Measurements from ENCODE around the gene TUBG1. TPM values are rescaled to one million over a fixed set of nuclear protein-coding genes. Genes with fewer than 3 reads are reported as not detected.

The TUBG1 gene
- total RNA-seq (2014; rRNA removed; shearing (Covaris generic)), result 112 and 124 TPM in 2 replicates

DNA sequence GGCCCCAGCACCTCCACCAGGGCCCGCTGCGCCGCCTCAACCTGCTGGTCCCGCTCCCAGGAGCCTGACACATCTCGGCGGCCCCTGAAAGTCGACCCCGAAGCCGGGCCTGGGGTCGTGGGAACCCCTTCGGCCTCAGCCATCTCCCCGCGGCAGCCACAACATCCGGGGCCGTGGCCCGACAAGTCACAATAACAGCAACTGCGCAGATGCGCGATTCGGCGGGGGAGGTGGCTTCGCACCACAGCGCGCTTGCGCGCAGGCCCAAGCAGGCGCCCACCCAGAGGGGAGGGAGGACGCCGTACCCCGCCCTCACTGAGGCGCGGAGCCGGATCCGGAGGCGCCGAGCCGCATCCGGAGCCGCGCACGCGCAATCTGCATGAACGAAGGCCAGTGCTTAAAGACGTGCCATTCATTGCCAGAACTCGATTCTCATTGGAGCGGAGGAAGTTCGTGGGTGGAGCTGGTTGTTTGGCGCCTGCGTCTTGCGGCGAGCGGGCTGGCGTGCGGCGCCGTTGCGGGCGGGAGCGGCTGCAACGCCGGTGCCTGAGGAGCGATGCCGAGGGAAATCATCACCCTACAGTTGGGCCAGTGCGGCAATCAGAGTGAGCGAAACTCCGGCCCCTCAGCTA is at the start of gene TUBG1, which contains the start of gene RETREG3:
TSS of gene TUBG1 (plus strand) at position 502 of the 632 bp plus-strand sequence. CDS start at position 557, 55 bp downstream.
TSS of gene RETREG3 (minus strand) at position 193 of the 632 bp plus-strand sequence. CDS start at position 143, 50 bp downstream.

DNA sequence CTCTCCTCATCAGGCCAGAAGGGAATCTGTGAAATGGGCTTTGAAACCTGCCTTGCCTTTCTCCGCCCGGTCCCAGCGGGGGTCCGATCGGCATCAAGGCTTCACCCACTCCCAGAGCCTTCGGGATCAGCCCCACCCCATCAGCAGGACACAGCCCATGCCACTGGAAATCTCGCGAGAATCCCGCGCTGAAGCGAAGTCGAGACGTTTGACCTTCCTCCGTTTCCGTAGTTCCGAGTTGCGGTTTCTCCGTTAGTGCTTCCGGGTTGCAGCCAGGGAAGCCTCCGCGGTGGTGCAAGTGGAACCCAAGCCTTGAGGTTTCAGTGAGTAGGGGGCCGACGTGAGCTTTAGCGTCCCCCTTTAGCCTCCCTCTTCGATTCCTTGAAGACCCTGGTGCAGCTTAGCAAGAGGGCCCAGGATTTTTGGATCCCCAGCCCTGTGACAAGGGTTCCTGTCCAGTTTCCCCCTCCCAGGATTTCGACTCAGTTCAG is 47.5 kb upstream of the TUBG1 start, which contains the start of gene COASY:
TSS of gene COASY (plus strand) at position 252 of the 491 bp plus-strand sequence. CDS start 475 bp downstream, outside the sequence.

DNA sequence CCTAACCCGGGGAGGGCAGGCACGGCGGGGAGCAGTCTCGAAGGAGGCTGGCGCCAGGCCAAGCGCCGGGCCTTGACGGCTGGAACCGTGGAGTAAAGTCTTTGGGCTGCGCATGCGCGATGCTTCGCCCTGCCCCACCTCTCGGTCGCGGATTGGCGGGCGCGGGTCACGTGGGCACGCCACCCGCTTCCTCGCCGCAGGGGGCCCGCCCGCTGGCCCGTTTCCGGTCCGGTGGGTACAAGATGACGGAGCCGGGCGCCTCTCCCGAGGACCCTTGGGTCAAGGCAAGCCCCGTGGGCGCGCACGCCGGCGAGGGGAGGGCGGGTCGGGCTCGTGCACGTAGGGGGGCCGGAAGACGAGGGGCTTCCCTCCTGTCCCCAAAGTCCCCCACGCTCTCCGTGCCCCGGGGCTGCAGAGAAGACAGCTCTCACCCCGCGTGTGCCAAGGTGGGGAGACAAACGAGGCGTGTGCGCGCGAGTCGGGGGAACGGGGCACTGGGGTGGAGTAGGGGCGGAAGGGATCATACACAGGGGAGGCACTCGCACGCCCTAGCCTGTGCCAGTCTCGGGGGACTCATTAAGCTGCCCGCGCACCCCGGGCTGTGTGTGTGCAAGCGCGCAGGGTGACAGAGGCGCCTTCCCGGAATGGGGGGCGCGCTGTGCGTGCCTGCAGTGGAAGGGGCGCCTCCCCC is 42.5 kb upstream of the TUBG1 start, which contains the start of gene MLX:
TSS of gene MLX (plus strand) at position 218 of the 691 bp plus-strand sequence. CDS start at position 243, 25 bp downstream.

DNA sequence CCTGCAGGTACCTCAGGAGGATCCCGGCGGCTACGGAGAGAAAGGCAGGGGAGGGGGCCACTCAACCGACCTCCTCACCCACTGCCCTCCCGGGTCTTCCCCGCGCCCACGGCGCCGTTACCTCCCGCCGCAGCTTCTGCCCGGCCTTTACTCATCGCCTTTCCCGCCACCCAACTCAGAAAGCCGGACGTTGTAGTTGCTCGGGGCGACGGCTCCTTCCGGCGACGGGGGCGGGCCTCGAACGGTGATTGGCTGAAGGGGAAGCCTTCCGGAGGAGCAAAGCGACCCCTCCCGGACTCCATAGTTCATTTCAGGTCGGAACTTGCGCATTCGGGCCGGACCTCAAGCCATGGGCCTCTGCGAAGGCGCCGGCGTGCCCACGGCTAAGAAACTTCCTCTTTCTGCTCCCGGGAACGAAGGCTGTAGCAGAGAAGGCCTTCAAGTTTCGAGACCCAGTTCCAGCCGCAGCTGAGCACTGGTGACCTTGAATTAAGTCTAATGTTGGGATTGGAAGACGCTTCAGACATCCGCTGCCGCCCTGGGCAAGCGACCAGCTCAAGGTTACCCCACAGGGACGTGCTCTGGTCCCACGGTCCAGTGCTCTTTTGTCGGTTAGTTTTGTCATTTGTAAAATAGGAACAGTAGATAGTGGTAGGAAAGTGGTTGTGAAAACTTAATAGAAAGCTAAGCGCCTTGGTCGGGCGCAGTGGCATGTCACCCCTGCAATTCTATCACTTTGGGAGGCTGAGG is 31.8 kb upstream of the TUBG1 start, which contains the start of gene PSMC3IP:
TSS of gene PSMC3IP (minus strand) at position 198 of the 750 bp plus-strand sequence. CDS start at position 155, 43 bp downstream.

DNA sequence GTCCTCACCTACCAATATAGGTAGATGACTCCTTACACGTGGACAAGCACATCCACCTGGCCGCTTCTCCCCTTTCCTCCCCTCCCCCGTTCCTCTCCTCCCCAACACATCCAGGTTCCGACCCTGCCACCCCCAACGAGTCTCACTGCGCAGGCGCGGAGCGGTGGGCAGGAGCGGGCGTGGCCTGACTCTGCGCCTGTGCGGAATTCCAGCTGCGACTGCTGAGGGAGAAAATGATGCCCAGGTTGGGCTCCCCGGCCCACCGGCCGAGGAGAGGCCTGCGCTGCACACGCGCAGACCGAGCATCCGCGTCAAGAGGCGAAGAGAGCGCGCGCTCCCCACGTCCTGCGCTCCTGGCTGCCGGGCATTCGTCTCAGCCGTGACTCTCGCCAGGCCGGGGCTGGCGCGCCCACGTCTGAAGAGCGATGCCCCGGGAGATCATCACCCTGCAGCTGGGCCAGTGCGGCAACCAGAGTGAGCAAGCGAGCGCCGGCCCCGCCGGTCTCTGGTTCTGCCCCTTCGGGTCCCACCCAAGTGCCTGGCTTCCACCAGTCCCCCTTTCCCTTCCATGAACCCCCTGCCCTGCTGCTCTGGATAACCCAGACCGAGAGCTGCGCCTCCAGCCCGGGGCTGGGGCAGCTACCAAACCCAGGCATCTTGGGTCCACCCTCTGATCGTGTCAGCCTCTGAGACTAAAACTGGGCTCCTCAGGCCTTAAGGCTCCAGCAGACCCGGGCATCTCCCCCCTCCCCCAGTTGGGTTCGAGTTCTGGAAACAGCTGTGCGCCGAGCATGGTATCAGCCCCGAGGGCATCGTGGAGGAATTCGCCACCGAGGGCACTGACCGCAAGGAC is 49.8 kb downstream of the TUBG1 start, which contains the start of gene TUBG2:
TSS of gene TUBG2 (plus strand) at position 206 of the 853 bp plus-strand sequence. CDS start at position 426, 220 bp downstream.

Other genes with a start within 250 kb of the TUBG1 start
- gene STAT3, start 221.2 kb upstream of the TUBG1 start, total RNA-seq (2014; rRNA removed; shearing (Covaris generic)), result 43.0 and 47.5 TPM in 2 replicates
- gene CAVIN1, start 186.4 kb upstream of the TUBG1 start, total RNA-seq (2014; rRNA removed; shearing (Covaris generic)), result 257 and 264 TPM in 2 replicates
- 22.3 and 26.5 TPM in 2 replicates for gene ATP6V0A1, start 150.8 kb upstream of the TUBG1 start, total RNA-seq (2014; rRNA removed; shearing (Covaris generic))
- 31.4 and 37.1 TPM in 2 replicates for gene NAGLU, start 73.4 kb upstream of the TUBG1 start, total RNA-seq (2014; rRNA removed; shearing (Covaris generic))
- gene HSD17B1, start 56.8 kb upstream of the TUBG1 start, total RNA-seq (2014; rRNA removed; shearing (Covaris generic)), result 3.8 and 5.0 TPM in 2 replicates
- 57.8 and 67.7 TPM in 2 replicates for gene COASY, start 47.5 kb upstream of the TUBG1 start, total RNA-seq (2014; rRNA removed; shearing (Covaris generic))
- 45.8 and 51.8 TPM in 2 replicates for gene MLX, start 42.6 kb upstream of the TUBG1 start, total RNA-seq (2014; rRNA removed; shearing (Covaris generic))
- gene PSMC3IP, start 32.0 kb upstream of the TUBG1 start, total RNA-seq (2014; rRNA removed; shearing (Covaris generic)), result 46.8 and 48.6 TPM in 2 replicates
- gene RETREG3, start 309 bp upstream of the TUBG1 start, total RNA-seq (2014; rRNA removed; shearing (Covaris generic)), result 23.0 and 23.5 TPM in 2 replicates
- gene TUBG2, start 49.6 kb downstream of the TUBG1 start, total RNA-seq (2014; rRNA removed; shearing (Covaris generic)), result 14.8 and 15.7 TPM in 2 replicates
- gene PLEKHH3, start 67.3 kb downstream of the TUBG1 start, total RNA-seq (2014; rRNA removed; shearing (Covaris generic)), result 20.7 and 31.9 TPM in 2 replicates
- 0.72 and 1.4 TPM in 2 replicates for gene CCR10, start 72.2 kb downstream of the TUBG1 start, total RNA-seq (2014; rRNA removed; shearing (Covaris generic))
- 15.5 and 15.7 TPM in 2 replicates for gene CNTNAP1, start 72.8 kb downstream of the TUBG1 start, total RNA-seq (2014; rRNA removed; shearing (Covaris generic))
- gene EZH1, start 135.4 kb downstream of the TUBG1 start, total RNA-seq (2014; rRNA removed; shearing (Covaris generic)), result 22.5 and 31.1 TPM in 2 replicates
- gene RAMP2, start 151.5 kb downstream of the TUBG1 start, total RNA-seq (2014; rRNA removed; shearing (Covaris generic)), result not detected in 2 replicates
- gene VPS25, start 163.8 kb downstream of the TUBG1 start, total RNA-seq (2014; rRNA removed; shearing (Covaris generic)), result 121 and 134 TPM in 2 replicates
- gene WNK4, start 170.9 kb downstream of the TUBG1 start, total RNA-seq (2014; rRNA removed; shearing (Covaris generic)), result 16.1 and 27.3 TPM in 2 replicates
- 67.6 and 71.2 TPM in 2 replicates for gene COA3, start 189.0 kb downstream of the TUBG1 start, total RNA-seq (2014; rRNA removed; shearing (Covaris generic))
- gene CNTD1, start 189.2 kb downstream of the TUBG1 start, total RNA-seq (2014; rRNA removed; shearing (Covaris generic)), result 0.34 TPM in 1 of 2 replicates, not detected in the other
- gene BECN1, start 214.6 kb downstream of the TUBG1 start, total RNA-seq (2014; rRNA removed; shearing (Covaris generic)), result 151 and 165 TPM in 2 replicates
- 139 and 155 TPM in 2 replicates for gene PSME3, start 223.7 kb downstream of the TUBG1 start, total RNA-seq (2014; rRNA removed; shearing (Covaris generic))
- 1.1 and 1.5 TPM in 2 replicates for gene AOC2, start 234.9 kb downstream of the TUBG1 start, total RNA-seq (2014; rRNA removed; shearing (Covaris generic))
- 0.13 and 0.30 TPM in 2 replicates for gene AOC3, start 241.5 kb downstream of the TUBG1 start, total RNA-seq (2014; rRNA removed; shearing (Covaris generic))